Neural progenitor cell (in vitro differentiated cells): ENCODE data around the gene WWOX. TPM values are rescaled to one million over a fixed set of nuclear protein-coding genes. Genes with fewer than 3 reads are reported as not detected.

Experiments
- DNase-seq: peaks from one replicate; pipeline ENCODE4 v3.0.0-alpha.2; 2016; ENCODE audit warnings: low spot score
- H2AFZ ChIP-seq: fragments of 200-600 bp; sonication (generic); replicated peaks from 2 replicates; pipeline ENCODE4 v1.6.1; 2016; ENCODE audit warnings: antibody characterized with exemption
- H3F3A ChIP-seq: fragments of 200-600 bp; sonication (generic); 2 replicates; pipeline ENCODE4 v1.6.1; 2016; ENCODE audit warnings: antibody characterized with exemption, low read depth
- H3K27ac ChIP-seq: fragments of 200-600 bp; sonication (generic); 2 replicates; pipeline ENCODE4 v1.5.1; 2016; ENCODE audit warnings: mild to moderate bottlenecking
- H3K27me3 ChIP-seq: fragments of 200-600 bp; sonication (generic); 2 replicates; pipeline ENCODE4 v1.6.1; 2016; ENCODE audit warnings: mild to moderate bottlenecking, moderate library complexity
- H3K36me3 ChIP-seq: fragments of 200-600 bp; sonication (generic); 2 replicates; pipeline ENCODE4 v1.5.1; 2016
- H3K4me1 ChIP-seq: fragments of 200-600 bp; sonication (generic); 2 replicates; pipeline ENCODE4 v1.6.1; 2016; ENCODE audit warnings: mixed run types
- H3K4me2 ChIP-seq: fragments of 200-600 bp; sonication (generic); 2 replicates; pipeline ENCODE4 v1.6.1; 2016
- H3K4me3 ChIP-seq: fragments of 200-600 bp; sonication (generic); 2 replicates; pipeline ENCODE4 v1.5.1; 2016
- H3K79me2 ChIP-seq: fragments of 200-600 bp; sonication (generic); 2 replicates; pipeline ENCODE4 v1.6.1; 2016; ENCODE audit warnings: low read depth
- H3K9ac ChIP-seq: fragments of 200-600 bp; sonication (generic); 2 replicates; pipeline ENCODE4 v1.6.1; 2016
- H3K9me3 ChIP-seq: fragments of 200-600 bp; sonication (generic); 2 replicates; pipeline ENCODE4 v1.5.1; 2016; ENCODE audit warnings: low read depth
- H4K20me1 ChIP-seq: fragments of 200-600 bp; sonication (generic); 2 replicates; pipeline ENCODE4 v1.6.1; 2016; ENCODE audit warnings: low read depth
- H3K27ac Mint-ChIP-seq: 3 replicates; pipeline ENCODE4 v1.8.0; 2021; ENCODE audit warnings: mixed read lengths
- H3K27me3 Mint-ChIP-seq: 2 replicates; pipeline ENCODE4 v1.8.0; 2022; ENCODE audit warnings: low read depth, mild to moderate bottlenecking, inconsistent platforms, moderate library complexity, mixed read lengths; ENCODE audit not compliant: insufficient read depth
- H3K36me3 Mint-ChIP-seq: 3 replicates; pipeline ENCODE4 v1.8.0; 2021; ENCODE audit warnings: mixed read lengths
- H3K4me1 Mint-ChIP-seq: 3 replicates; pipeline ENCODE4 v1.8.0; 2021; ENCODE audit warnings: mixed read lengths
- H3K4me3 Mint-ChIP-seq: 3 replicates; pipeline ENCODE4 v1.8.0; 2021; ENCODE audit warnings: mild to moderate bottlenecking, moderate library complexity, mixed read lengths
- H3K9me3 Mint-ChIP-seq: 3 replicates; pipeline ENCODE4 v1.8.0; 2020; ENCODE audit warnings: mixed read lengths
- CTCF ChIP-seq: fragments of 200-600 bp; sonication (generic); IDR thresholded peaks from 2 replicates; pipeline ENCODE4 v1.5.1; 2017; ENCODE audit warnings: antibody characterized with exemption, mild to moderate bottlenecking
- EZH2 ChIP-seq: fragments of 200-600 bp; sonication (generic); IDR thresholded peaks from 2 replicates; pipeline ENCODE4 v1.6.1; 2017; ENCODE audit warnings: antibody characterized with exemption, mild to moderate bottlenecking, moderate library complexity
- EZH2phosphoT487 ChIP-seq: fragments of 200-600 bp; sonication (generic); IDR thresholded peaks from 2 replicates; pipeline ENCODE4 v1.6.1; 2017; ENCODE audit warnings: antibody characterized with exemption
- total RNA-seq: library from RNA; depleted of rRNA; stranded (reverse); fragments of >200 nt; gene quantifications from 2 replicates; pipeline ENCODE4 v1.2.3, GENCODE V29; 2015; ENCODE audit warnings: low replicate concordance

Gene WWOX
- total RNA-seq, 1 donor from 2014 or later, result 63.7 TPM

DNA sequence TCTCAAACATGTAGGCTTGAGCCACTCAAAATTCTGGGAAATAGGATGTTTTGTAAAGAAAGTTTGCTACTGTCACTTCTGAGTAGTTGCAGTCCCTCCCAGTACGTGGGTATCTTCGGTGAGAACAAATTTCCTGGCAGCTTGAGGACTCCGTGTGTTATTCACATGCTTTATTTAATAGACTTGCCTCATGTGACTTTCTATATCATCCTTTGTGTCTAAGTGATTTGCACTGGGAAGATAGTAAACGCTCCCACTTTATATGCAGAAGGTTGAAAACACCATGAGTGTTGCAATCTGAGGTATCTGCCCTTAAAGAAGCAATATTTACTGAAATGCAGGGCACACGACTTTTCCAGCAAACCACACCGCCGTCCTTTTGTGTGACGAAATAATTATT lies 857.4 kb downstream of the WWOX start:
- H3K79me2 ChIP-seq, result no peaks in the 10 kb centered on the region
- peak overlapping the region; percentile 70 for H3K4me2 ChIP-seq
- no peak overlapping the region for H3K9ac ChIP-seq
- no peaks in the 10 kb centered on the region for H3K36me3 ChIP-seq
- peaks cover 28% of the 10 kb centered on the region for H3K4me1 Mint-ChIP-seq
- no peak overlapping the region for H3K4me3 ChIP-seq
- H3K36me3 Mint-ChIP-seq, result no peaks in the 10 kb centered on the region
- H3K4me3 Mint-ChIP-seq, result no peak overlapping the region
- peaks cover 24% of the 10 kb centered on the region for H3F3A ChIP-seq
- H3K4me1 ChIP-seq, result peaks cover 33% of the 10 kb centered on the region
- H3K27ac Mint-ChIP-seq, result no peak overlapping the region
- no peaks in the 10 kb centered on the region for H4K20me1 ChIP-seq
- DNase-seq, result no peak
- H3K9me3 ChIP-seq, result no peaks in the 10 kb centered on the region
- H3K27ac ChIP-seq, result peak overlapping the region; percentile 42
- H3K27me3 Mint-ChIP-seq, result peaks cover 2% of the 10 kb centered on the region
- no peak overlapping the region for H2AFZ ChIP-seq
- H3K9me3 Mint-ChIP-seq, result no peaks in the 10 kb centered on the region
- no peaks in the 10 kb centered on the region for H3K27me3 ChIP-seq
- TF ChIP-seq EZH2 (no peak), CTCF (no peak), EZH2phosphoT487 (no peak)

- Mint-ChIP-seq H3K9me3 (no peaks in the 10 kb centered on the region), H3K4me1 (peaks cover 28% of the 10 kb centered on the region), H3K27me3 (peaks cover 2% of the 10 kb centered on the region), H3K27ac (peak overlapping the region; percentile 27), H3K36me3 (no peaks in the 10 kb centered on the region), H3K4me3 (peak overlapping the region; percentile 56)
- DNase-seq, result peak; percentile 88
- peak overlapping the region; percentile 70 for H3K4me2 ChIP-seq
- H3K4me1 ChIP-seq, result peaks cover 33% of the 10 kb centered on the region
- H3K9ac ChIP-seq, result no peak overlapping the region
- H3K79me2 ChIP-seq, result no peaks in the 10 kb centered on the region
- no peaks in the 10 kb centered on the region for H4K20me1 ChIP-seq
- no peaks in the 10 kb centered on the region for H3K36me3 ChIP-seq
- peak overlapping the region; percentile 42 for H3K27ac ChIP-seq
- no peaks in the 10 kb centered on the region for H3K9me3 ChIP-seq
- H3K4me3 ChIP-seq, result peak overlapping the region; percentile 10
- peaks cover 24% of the 10 kb centered on the region for H3F3A ChIP-seq
- H2AFZ ChIP-seq, result no peak overlapping the region
- TF ChIP-seq CTCF (no peak), EZH2phosphoT487 (no peak), EZH2 (no peak)
- no peaks in the 10 kb centered on the region for H3K27me3 ChIP-seq
Measured at GRCh38 chr16:78957317-78958100, 858.1 kb downstream of the WWOX start.

GRCh38 chr16:78961464-78961863 lies 862.0 kb downstream of the WWOX start:
- peaks cover 23% of the 10 kb centered on the region for H3K4me1 Mint-ChIP-seq

More at GRCh38 chr16:78961464-78961863, 862.0 kb downstream of the WWOX start:
- H3K4me1 ChIP-seq, result peaks cover 23% of the 10 kb centered on the region
- no peaks in the 10 kb centered on the region for H4K20me1 ChIP-seq
- H2AFZ ChIP-seq, result no peak overlapping the region
- H3F3A ChIP-seq, result peaks cover 18% of the 10 kb centered on the region
- no peak for TF ChIP-seq EZH2phosphoT487
- no peak for TF ChIP-seq CTCF
- no peak for TF ChIP-seq EZH2
- Mint-ChIP-seq H3K4me3 (no peak overlapping the region), H3K36me3 (peaks cover 5% of the 10 kb centered on the region), H3K27me3 (no peaks in the 10 kb centered on the region), H3K27ac (no peak overlapping the region), H3K9me3 (peaks cover 11% of the 10 kb centered on the region)
- H3K36me3 ChIP-seq, result no peaks in the 10 kb centered on the region
- no peak overlapping the region for H3K4me2 ChIP-seq
- no peak overlapping the region for H3K9ac ChIP-seq
- no peaks in the 10 kb centered on the region for H3K27me3 ChIP-seq
- no peaks in the 10 kb centered on the region for H3K79me2 ChIP-seq
- no peak for DNase-seq
- H3K4me3 ChIP-seq, result no peak overlapping the region
- no peaks in the 10 kb centered on the region for H3K9me3 ChIP-seq
- H3K27ac ChIP-seq, result no peak overlapping the region
